Tibial nerve (tissue), 4 donors: ENCODE data around the gene RRP36.

Experiments used
- CTCF ChIP-seq, 5 experiments: fragments of 200-600 bp in 3 of 5; fragments of 450-650 bp in 2 of 5; sonication (generic) in 3 of 5; IDR thresholded peaks; one replicate each; pipeline ENCODE4 v1.5.1; 2016 to 2019; ENCODE audit warnings: antibody characterized with exemption in 5 of 5, mild to moderate bottlenecking in 3 of 5, moderate library complexity in 2 of 5
- EP300 ChIP-seq, 2 donors: sonication (generic); formaldehyde crosslinking; IDR thresholded peaks; one replicate each; pipeline ENCODE4 v1.6.1; 2017; ENCODE audit warnings: antibody characterized with exemption in 2 of 2, mild to moderate bottlenecking in 1 of 2
- POLR2A ChIP-seq, 2 donors: fragments of 450-650 bp; IDR thresholded peaks; one replicate each; pipeline ENCODE4 v1.6.1; 2017; ENCODE audit warnings: antibody characterized with exemption in 2 of 2, mild to moderate bottlenecking in 2 of 2, moderate library complexity in 2 of 2

DNA sequence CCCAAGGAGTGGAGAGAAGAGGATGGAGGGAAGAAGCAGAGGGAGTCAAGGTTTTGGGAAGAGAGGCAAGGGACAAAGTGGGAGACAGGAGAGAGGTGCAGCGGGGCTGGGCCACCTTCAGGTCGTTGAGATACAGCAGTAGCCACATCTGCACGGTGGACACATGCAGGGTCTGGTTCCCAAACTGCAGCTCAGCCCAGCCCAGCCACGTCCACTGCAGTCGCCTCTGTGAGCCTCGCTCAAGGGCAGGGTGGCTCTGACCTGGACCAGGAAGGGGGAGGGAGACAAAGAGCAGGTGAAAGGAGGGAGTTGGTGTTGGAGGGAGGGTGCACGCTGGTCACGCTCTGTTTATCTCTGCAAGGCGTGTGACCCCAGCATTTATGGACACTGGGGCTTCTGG, 17.3 kb downstream of the RRP36 start:
- TF ChIP-seq POLR2A (IDR thresholded peaks at IDR 0.05) (no peak), CTCF (IDR thresholded peaks at IDR 0.05) (no peak), EP300 (IDR thresholded peaks at IDR 0.05) (no peak)
